Suprapubic skin (tissue), 3 donors: ENCODE results near the gene HS3ST2.
"Not testable (repeated sequence)": the region's sequence is repeated elsewhere in the genome, so short reads cannot be mapped to it uniquely, and the experiment has no call there.

Source experiments
- CTCF ChIP-seq, 2 donors: fragments of 200-600 bp in 1 of 2; fragments of 450-650 bp in 1 of 2; sonication (generic) in 1 of 2; IDR thresholded peaks; one replicate each; pipeline ENCODE4 v1.5.1; 2016 to 2019; ENCODE audit warnings: antibody characterized with exemption in 2 of 2, mild to moderate bottlenecking in 1 of 2, moderate library complexity in 1 of 2
- POLR2A ChIP-seq, 2 donors: fragments of 450-650 bp; IDR thresholded peaks; one replicate each; pipeline ENCODE4 v1.6.1; 2017; ENCODE audit warnings: antibody characterized with exemption in 2 of 2, mild to moderate bottlenecking in 2 of 2, moderate library complexity in 2 of 2

GRCh38 chr16:22939744-22940363, 125.9 kb downstream of the HS3ST2 start:
- not testable (repeated sequence) for TF ChIP-seq POLR2A, CTCF (IDR thresholded peaks at IDR 0.05)
